ENCODE results near the gene TRIM42.

DNA sequence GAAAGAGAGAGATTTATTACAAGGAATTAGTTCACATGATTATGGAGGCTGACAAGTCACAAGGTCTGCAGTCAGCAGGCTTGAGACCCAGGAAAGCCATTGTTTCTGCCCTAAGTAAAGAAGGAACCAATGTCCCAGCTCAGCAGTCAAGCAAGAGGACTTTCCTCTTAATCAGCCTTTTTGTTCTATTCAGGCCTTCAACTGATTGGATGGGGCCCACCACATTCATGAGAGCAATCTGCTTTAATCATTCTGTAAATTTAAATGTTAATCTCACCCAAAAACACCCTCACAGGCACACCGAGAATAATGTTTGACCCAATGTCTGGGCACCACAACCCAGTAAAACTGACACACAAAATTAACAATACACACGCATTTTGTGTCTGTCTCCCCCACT is 64.3 kb downstream of the TRIM42 start:
- TF ChIP-seq, protein P1, sequence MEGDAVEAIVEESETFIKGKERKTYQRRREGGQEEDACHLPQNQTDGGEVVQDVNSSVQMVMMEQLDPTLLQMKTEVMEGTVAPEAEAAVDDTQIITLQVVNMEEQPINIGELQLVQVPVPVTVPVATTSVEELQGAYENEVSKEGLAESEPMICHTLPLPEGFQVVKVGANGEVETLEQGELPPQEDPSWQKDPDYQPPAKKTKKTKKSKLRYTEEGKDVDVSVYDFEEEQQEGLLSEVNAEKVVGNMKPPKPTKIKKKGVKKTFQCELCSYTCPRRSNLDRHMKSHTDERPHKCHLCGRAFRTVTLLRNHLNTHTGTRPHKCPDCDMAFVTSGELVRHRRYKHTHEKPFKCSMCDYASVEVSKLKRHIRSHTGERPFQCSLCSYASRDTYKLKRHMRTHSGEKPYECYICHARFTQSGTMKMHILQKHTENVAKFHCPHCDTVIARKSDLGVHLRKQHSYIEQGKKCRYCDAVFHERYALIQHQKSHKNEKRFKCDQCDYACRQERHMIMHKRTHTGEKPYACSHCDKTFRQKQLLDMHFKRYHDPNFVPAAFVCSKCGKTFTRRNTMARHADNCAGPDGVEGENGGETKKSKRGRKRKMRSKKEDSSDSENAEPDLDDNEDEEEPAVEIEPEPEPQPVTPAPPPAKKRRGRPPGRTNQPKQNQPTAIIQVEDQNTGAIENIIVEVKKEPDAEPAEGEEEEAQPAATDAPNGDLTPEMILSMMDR (IDR thresholded peaks at IDR 0.05), result no peak
- no peak for TF ChIP-seq POLR2A (IDR thresholded peaks at IDR 0.05)

Data from heart left ventricle (tissue), 13 donors.